ENCODE measurements around the gene ZNF559.
"Not testable (repeated sequence)": the region's sequence is repeated elsewhere in the genome, so short reads cannot be mapped to it uniquely, and the experiment has no call there.

Gene ZNF559

DNA sequence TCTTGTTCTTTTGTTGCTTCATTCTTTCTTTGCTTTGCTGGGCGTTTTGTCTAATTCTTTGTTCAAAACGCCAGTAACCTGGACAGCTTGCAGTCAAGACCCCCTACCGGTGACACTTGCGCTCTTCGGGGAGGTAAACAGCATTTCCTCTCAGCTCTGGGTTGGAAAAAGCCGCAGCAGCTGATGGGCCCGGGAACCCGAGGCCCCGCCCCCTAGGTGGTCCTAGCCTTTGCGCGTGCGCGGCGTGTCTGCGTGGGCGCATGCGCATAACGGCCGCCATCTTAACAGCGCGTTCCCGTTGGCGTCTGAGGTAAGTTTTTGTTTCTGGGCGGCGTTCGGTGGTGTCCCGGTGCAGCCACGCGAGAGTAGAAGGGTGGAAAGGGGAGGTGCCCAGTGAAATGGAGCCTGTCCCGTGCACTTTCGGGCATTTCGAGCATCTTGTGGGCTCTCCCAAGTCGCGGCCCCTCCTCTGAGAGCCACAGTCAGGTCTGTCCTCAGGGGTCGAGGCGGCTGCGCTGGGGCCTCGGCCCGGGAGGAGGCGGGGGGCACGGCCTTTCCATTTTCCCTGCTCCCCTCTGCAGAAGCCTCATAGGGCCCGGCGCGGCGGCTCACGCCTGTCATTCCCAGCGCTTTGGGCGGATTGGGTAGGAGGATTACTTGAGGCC lies at the start of gene ZNF559:
ZNF559 (plus strand) TSS at position 261 of the 665 bp plus-strand sequence. CDS start 14,371 bp downstream, outside the sequence.
- DNase-seq, result peak in 1 of 2 experiments; percentile 79

DNA sequence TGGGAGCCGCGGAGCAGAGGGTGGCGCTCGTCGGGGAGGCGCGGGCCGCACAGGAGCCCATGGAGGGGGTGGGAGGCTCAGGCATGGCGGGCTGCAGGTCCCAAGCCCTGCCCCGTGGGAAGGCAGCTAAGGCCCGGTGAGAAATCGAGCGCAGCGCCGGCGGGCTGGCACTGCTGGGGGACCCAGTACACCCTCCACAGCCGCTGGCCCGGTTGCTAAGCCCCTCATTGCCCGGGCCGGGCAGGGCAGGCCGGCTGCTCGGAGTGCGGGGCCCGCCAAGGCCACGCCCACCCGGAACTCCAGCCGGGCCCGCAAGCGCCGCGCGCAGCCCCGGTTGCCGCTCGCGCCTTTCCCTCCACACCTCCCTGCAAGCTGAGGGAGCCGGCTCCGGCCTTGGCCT lies 40.5 kb upstream of the ZNF559 start:
- not testable (repeated sequence) for DNase-seq

DNA sequence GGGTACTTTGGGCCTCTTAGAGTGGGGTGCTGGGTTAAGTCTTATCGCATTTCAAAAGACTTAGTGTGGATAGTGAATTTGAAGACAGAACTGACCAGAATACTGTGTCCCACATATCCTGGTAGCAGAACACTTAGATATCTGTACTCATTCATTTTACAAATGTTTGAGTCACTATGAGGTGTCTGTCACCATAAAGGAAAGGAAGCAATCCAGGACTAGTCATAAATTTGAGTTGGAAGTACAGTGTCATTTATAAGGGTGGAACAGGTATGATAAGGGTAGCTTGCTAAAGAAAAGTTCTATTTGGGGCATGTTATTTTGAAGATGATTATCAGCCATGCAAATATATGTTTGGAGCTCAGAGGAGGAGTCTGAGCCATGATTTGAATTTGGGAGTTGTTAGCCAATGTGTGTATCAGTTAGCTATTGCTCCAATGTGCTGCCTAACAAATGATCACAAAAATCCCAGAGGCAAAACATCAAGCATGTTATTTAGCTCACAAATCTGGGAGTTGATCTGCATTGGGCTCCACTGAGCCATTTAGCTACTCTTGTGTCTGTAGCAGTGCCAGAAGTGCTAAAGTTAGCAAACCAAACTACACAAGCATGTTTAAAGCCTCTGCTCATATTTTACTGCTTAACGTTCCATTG lies 34.6 kb upstream of the ZNF559 start:
- DNase-seq, result no peak

DNA sequence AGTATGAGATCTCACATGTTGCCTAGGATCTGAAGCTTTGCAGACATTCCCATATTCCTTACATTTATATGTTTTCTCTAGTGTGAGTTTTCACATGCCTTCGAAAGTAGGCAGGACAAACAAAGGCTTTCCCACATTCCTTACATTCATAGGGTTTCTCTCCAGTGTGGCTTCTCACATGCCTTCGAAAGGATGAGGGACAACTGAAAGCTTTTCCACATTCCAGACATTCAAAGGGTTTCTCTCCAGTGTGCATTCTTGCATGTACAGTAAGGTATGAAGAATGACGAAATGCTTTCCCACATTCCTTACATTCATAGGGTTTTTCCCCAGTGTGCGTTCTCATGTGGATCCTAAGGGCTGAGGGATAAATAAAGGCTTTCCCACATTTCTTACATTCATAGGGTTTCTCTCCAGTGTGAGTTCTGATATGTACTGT lies 28.5 kb upstream of the ZNF559 start:
- DNase-seq, result no peak

DNA sequence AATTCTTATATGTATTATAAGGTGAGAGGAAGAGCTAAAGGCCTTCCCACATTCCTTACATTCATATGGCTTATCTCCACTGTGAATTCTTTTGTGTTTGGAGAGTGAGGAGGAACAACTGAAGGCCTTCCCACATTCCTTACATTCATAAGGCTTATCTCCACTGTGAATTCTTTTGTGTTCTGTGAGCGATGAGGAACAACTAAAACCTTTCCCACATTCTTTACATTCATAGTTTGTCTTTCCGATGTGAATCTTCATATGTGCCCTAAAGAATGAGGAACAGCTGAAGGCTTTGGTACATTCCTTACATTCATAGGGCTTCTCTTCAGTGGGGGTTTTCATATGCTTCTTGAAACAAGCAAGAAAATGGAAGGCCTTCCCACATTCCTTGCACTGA lies 27.6 kb upstream of the ZNF559 start:
- no peak for DNase-seq

DNA sequence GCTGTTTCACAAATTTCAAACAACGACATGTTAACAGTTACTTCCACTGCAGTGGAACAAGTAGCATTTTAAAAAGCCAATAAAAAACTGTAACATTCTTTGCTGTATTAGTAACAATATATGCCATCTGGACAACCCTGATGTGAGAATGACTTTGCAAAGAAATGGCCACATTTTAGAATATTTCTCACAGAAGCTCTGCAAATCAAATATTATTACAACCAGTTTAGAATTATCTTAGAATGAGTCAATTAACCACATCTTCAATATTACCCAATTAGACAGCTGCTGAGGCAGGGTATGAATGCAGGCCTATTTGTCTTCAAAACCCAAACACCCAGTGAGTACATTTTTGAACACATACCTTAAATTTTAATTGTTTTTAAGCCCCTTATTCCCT lies 17.5 kb upstream of the ZNF559 start:
- DNase-seq, result no peak

DNA sequence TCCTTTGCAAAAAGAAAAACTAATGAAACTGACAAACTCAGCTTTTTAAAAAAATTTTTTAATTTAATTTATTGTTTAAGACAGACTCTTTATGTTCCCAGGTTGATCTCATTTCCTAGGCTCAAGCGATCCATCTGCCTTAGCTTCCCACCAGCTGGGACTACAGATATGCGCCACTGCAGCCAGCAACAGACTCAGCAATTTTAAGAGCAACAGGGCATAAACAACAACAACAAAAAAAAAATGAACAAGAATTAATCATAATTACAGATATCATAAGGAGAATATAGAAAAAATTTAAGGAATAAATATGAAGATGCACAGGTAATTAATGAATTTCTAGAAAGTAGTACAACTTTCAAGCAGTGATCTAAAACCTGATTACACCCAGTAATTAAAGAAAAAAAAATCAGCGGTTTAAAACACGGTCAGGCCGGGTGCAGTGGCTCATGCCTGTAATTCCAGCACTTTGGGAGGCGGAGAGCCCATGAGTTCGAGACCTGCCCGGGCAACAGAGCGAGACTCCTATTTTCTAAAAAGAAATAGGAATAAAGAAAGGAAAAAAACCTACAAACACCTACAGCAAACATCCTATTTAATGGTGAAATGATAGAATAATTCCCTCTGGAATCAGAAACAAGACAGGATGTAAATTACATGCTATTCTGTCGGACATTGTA lies 15.7 kb upstream of the ZNF559 start:
- no peak for DNase-seq

DNA sequence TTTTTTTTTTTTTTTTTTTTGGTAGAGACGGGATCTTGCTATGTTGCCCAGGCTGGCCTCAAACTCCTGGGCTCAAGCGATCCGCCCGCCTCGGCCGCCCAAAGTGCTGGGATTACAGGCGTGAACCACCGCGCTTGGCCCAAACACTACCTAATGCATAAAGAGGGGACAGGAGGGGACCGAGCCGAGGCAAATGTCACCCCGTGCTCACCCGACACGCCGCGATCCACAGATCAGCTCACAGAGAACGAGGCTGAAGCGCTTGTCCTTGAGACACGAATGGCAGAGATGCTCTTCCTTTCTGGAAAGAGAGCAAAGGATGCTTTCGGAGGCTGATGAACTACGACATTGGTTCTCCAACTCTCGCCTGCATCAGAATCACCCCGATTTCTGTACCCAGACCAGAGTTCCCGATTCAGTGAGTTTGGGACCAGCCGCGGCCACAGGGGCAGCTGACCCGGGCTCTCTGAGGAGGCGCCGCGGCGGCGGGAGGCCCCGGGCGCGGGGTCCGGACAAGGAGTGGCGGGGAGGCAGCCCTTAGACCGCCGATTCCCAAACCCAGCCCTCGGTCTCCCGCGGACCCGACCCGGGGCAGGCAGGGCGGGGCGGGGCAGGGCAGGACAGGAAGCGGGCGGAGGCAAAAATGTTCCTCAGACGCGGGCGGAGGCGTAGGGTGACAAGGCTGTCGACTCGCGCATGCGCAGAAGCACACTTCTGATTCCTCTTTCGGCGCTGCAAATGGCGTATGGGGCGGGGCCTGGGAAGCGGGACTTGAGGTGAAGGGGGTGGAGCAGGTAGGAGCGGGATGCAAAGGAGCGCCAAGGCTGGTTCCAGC lies 14.6 kb upstream of the ZNF559 start, which contains the start of gene ZNF699:
ZNF699 (minus strand) TSS at position 700 of the 835 bp plus-strand sequence. CDS start 4,719 bp downstream, outside the sequence.
- DNase-seq, result peak; percentile 62 to 95

DNA sequence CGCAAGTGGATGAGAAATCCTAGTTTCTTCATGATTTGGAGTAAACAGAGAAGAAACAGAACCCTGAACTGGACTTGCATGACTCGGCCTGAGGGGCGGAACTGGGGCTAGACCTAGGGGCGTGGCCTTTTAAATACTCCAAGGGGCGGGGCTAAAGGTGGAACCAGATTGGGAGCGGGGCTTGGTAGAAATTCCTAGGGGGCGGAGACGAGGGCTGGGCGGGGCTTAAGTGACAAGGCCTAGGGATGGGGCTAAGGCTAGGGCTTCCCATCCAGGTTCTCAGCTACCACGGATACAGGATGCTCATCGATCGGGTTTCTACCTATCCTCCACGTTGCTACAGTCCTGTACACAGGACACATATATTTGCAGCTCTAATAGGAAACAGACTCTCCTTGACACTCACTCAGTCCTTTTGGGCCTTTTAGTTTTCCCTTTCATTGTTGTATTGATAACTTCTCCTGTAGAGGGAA lies 14.0 kb upstream of the ZNF559 start:
- peak; percentile 57 to 95 for DNase-seq

DNA sequence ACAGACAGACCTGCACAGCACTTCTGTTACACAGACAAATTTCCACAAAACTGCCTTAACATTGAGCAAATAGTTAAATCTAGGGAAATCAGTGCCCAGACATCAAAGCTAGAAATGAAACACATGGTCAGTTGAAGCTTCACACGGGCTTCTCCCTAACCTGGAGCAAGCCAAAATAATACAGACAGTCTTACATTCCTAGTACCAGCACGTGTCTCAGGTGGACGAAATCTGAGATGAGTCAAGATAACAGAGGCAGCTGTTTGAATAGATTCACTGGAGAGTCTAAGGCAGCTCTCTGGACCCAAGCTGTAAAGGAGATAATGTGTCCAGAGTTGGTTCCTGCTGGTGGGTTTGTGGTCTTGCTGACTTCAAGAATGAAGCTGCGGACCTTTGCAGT lies 10.2 kb upstream of the ZNF559 start:
- no peak for DNase-seq

DNA sequence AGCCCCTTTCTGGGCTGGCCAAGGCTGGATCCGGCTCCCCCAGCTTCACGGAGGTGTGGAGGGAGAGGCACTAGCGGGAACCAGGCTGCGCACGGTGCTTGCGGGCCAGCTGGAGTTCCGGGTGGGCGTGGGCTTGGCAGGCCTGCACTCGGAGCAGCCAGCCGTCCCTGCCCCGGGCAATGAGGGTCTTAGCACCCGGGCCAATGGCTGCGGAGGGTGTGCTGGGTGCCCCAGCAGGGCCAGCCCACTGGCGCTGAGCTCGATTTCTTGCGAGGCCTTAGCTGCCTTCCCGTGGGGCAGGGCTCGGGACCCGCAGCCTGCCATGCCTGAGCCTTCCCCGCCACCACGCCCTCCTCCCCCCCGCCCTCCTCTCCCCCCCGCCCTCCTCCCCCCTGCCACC lies 2.6 kb upstream of the ZNF559 start:
- DNase-seq, result no peak

DNA sequence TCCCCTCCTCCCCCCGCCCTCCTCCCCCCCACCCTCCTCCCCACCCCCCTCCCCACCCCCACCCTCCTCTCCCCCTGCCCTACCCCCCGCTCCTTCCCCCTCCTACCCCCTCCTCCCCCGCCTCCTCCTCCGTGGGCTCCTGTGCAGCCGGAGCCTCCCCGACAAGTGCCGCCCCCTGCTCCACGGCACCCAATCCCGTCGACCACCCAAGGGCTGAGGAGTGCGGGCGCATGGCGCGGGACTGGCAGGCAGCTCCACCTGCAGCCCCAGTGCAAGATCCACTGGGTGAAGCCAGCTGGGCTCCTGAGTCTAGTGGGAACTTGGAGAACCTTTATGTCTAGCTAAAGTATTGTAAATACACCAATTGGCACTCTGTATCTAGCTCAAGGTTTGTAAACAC lies 2.2 kb upstream of the ZNF559 start:
- not testable (repeated sequence) for DNase-seq

DNA sequence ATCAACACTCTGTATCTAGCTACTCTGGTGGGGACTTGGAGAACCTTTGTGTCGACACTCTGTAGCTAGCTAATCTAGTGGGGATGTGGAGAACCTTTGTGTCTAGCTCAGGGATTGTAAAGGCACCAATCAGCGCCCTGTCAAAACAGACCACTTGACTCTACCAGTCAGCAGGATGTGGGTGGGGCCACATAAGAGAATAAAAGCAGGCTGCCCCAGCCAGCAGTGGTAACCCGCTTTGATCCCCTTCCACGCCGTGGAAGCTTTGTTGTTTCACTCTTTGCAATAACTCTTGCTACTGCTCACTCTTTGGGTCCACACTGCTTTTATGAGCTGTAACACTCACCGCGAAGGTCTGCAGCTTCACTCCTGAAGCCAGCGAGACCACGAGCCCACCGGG lies 1.8 kb upstream of the ZNF559 start:
- DNase-seq, result not testable (repeated sequence)

DNA sequence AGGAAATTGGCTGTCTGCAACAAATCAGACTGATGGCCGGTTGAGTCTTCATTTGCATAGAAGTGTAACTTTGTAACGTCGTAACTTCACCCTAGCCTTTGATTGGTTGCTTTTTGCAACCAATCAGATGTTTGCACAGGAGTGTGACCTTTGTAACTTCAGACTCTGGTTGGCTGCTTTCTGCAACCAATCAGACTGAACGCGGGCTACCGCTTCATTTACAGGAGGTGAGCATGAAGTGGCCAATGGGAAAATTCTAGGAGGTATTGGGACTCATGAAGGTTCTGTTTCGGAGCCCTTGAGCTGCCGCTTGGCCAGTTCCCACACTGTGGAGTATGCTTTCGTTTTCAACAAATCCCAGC lies 441 bp upstream of the ZNF559 start:
- peak; percentile 14 to 69 for DNase-seq

DNA sequence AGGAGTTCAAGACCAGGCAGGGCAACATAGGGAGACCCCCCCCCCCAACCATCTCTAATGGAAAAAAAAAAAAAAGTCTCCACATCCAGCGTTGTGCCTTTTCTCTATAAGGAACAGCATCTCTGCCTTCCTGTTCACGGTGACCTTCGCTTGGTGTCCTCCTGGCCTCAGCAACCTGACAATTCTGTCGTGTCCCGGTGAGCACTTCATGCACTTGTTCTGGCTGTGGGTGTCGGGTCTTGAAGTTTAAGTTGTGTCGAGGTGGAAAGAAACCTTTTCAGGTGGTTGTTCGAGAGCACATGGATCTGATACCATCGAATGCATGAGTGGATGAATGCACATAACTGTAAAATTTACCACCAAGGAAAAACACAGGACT lies 594 bp downstream of the ZNF559 start:
- DNase-seq, result no peak

DNA sequence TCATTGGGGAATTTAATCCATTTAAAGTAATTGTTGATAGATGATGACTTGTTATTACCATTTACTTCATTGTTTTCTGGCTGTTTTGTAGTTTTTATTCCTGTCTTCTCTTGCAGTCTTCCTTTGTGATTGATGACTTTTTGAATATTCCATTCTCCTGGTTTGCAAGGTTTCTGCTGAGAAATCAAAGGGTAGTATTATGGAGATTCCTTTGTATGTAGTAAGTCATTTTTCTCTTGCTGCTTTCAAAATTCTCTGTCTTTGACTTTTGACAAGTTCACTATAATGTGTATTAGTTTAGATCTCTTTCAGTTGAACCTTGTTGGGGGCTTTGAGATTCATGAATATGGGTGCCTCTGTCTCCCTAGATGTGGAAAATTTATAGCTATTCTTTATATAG lies 6.0 kb downstream of the ZNF559 start:
- DNase-seq, result no peak

DNA sequence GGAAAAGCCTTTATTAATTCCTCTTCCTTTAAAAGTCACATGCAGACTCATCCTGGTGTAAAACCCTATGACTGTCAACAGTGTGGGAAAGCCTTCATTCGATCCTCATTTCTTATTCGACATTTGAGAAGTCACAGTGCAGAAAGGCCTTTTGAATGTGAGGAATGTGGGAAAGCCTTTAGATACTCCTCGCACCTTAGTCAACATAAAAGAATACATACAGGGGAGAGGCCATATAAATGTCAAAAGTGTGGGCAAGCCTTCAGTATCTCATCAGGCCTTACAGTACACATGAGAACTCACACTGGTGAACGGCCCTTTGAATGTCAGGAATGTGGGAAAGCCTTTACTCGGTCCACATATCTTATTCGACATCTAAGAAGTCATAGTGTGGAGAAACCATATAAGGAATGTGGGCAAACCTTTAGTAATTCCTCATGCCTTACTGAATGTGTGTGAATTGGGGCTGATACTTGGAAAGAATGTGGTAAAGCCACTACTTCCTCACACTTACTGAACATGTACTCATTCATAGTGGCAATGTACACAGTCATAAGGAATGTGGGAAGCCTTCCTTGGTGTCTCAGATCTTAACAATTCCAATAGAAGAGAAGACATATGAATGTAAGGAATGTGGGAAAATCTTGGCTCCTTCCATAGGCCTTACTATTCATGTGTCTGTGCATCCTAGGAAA lies 18.8 kb downstream of the ZNF559 start:
- DNase-seq, result no peak

DNA sequence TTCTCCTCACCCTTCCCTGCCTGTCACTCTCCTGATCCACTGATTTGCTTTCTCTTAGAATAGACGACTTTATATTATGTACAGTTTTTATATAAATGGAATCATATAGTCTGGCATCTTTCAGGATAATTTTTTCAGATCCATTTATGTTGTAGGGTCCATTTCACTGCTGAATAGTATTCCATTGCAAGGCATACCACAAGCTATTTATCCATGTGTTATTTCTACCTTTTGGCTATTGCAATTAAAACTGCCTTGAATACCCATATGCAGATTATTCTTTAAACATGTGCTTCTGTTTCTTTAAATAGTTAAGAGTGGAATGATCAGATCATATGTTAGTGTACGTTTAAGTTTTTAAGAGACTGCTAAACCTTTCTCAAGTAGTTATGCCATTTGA lies 21.0 kb downstream of the ZNF559 start:
- no peak for DNase-seq

DNA sequence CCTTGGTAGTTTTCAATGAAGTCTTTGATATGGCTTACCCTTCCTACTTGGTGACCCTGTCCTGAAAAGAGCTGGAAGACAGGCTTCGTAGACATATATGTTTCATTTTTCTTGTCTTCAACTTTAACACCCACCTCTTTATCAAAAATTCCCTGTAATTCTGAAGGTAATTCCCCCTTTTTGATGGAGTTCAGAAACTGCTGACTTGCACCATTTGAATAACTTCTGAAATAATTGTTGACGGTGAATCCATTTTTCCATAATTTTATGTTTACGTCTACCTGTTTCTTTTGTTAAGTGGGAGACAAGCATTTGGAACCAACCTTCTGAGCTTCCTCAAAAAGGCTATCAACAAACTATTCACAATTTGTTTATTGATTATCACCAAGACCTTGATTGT lies 24.3 kb downstream of the ZNF559 start:
- no peak for DNase-seq

DNA sequence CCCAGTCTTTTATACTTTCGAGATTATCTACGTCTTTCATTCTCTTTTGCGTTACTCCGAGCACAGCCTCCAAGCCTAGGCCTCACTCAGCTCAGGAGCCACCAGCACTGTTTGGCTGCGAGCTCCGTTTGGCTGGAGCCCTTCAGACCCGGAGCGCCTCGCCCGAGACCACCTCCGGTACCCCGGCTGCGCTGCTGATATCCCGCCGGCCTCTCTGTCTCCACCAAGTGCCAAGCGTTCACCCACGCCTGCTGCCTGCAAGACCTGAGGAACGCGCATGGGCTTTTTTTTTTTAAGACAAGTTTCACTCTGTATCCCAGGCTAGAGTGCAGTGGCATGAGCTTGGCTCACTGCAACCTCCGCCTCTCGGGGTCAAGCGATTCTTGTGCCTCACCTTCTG lies 24.7 kb downstream of the ZNF559 start:
- DNase-seq, result no peak

DNA sequence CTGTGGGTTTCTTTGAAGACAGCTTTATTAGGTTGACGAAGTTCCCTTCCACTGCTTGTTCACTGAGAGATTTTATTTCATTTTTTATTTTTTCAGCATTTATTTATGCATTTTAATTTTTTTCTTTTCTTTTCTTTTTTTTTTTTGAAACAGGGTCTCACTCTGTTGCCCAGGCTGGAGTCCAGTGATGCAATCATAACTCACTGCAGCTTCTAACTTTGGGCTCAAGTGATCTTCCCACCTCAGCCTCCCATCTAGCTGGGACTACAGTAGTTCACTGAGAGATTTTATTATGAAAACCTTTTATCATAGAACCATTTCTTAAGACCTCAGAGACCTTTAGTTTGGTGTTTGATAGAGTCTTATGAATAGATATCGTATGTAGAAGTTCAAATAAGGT lies 28.5 kb downstream of the ZNF559 start:
- DNase-seq, result no peak

DNA sequence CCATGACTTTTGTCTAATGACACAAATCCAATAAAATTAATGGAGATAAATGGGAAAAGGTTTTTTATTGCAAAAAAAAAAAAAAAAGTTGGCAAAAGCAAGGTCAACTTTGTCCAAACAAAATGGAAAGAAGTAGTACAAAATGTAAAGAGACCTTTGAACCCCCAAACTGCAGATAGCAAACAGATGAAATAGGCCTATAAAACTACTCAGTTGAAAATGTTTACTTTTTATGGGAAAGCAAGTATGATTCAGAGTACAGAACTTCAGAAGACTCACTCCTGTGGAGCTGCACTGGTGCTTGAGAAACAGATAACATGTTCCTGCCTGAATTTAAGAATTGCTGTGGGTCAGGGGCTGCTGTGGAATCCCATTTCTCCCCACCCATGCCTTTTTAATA lies 29.0 kb downstream of the ZNF559 start:
- DNase-seq, result no peak
